ENCODE results near the gene CBX5. TPM values are rescaled to one million over a fixed set of nuclear protein-coding genes. Genes with fewer than 3 reads are reported as not detected.

CBX5 gene
- total RNA-seq, 1 donor from 2014 or later: 67.3 TPM

- no peak overlapping the region for H3K4me3 ChIP-seq (ENCODE audit: low read depth, low read length)
- no peak for DNase-seq (ENCODE audit: low read depth)
- TF ChIP-seq CTCF (conservative IDR thresholded peaks at IDR 0.05; ENCODE audit: low read depth, low read length): peak; percentile 25
Measured at GRCh38 chr12:54213079-54213478, 66.8 kb downstream of the CBX5 start.

- TF ChIP-seq CTCF (conservative IDR thresholded peaks at IDR 0.05; ENCODE audit: low read depth, low read length): no peak
- no peak overlapping the region for H3K4me3 ChIP-seq (ENCODE audit: low read depth, low read length)
- no peak for DNase-seq (ENCODE audit: low read depth)
Measured at GRCh38 chr12:54211920-54212319, 68.0 kb downstream of the CBX5 start.

- no peak overlapping the region for H3K4me3 ChIP-seq (ENCODE audit: low read depth, low read length)
- DNase-seq (ENCODE audit: low read depth): no peak
- TF ChIP-seq CTCF (conservative IDR thresholded peaks at IDR 0.05; ENCODE audit: low read depth, low read length): no peak
Measured at GRCh38 chr12:54210400-54210790, 69.5 kb downstream of the CBX5 start.

GRCh38 chr12:54208591-54208990, 71.3 kb downstream of the CBX5 start:
- no peak for DNase-seq (ENCODE audit: low read depth)
- no peak for TF ChIP-seq CTCF (conservative IDR thresholded peaks at IDR 0.05; ENCODE audit: low read depth, low read length)
- H3K4me3 ChIP-seq (ENCODE audit: low read depth, low read length): no peak overlapping the region

- no peak for DNase-seq (ENCODE audit: low read depth)
- no peak overlapping the region for H3K4me3 ChIP-seq (ENCODE audit: low read depth, low read length)
- TF ChIP-seq CTCF (conservative IDR thresholded peaks at IDR 0.05; ENCODE audit: low read depth, low read length): peak; percentile 90
Measured at GRCh38 chr12:54207539-54208294, 72.2 kb downstream of the CBX5 start.

GRCh38 chr12:54206791-54207190, 73.1 kb downstream of the CBX5 start:
- H3K4me3 ChIP-seq (ENCODE audit: low read depth, low read length): no peak overlapping the region
- no peak for DNase-seq (ENCODE audit: low read depth)
- no peak for TF ChIP-seq CTCF (conservative IDR thresholded peaks at IDR 0.05; ENCODE audit: low read depth, low read length)

- no peak overlapping the region for H3K4me3 ChIP-seq (ENCODE audit: low read depth, low read length)
- no peak for DNase-seq (ENCODE audit: low read depth)
- no peak for TF ChIP-seq CTCF (conservative IDR thresholded peaks at IDR 0.05; ENCODE audit: low read depth, low read length)
Measured at GRCh38 chr12:54204316-54204715, 75.6 kb downstream of the CBX5 start.

Measured in epithelial cell of proximal tubule (primary cell).